Measurements from ENCODE around the gene CBX8.

Gene CBX8

GRCh38 chr17:79748295-79749099, 48.4 kb downstream of the CBX8 start:
- no peak for DNase-seq

GRCh38 chr17:79747508-79748294, 49.2 kb downstream of the CBX8 start:
- peak; percentile 60 for DNase-seq

DNA sequence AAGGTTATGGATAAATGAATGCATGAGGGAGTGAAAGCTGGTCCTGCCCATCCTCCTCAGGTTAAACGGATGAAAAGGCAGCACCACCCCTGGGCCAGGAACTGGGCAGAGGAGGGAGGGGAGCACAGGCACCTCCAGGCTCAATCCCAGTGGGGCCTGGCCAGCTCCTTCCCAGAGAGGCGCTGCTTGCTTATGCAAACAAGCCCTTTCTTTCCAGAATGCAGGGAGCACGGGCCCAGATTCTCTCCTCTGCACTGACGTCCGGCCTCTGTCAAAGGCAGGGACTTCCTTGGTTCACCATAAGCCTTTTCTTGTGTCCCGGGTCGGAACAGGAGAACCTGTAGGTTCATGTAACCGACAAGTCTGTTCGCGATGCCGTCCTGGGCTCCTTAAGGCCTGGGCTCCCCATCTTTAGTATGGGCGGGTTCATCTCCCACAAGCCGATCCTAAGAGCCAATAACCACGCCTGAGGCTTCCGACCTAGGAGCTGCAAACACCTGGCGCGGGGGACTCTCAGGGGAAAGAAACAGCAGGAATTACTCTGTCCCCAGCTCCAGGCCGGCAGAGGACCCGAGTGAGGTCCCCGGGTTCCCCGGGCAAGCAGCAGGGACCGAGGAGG, 49.9 kb downstream of the CBX8 start:
- no peak for DNase-seq

DNA sequence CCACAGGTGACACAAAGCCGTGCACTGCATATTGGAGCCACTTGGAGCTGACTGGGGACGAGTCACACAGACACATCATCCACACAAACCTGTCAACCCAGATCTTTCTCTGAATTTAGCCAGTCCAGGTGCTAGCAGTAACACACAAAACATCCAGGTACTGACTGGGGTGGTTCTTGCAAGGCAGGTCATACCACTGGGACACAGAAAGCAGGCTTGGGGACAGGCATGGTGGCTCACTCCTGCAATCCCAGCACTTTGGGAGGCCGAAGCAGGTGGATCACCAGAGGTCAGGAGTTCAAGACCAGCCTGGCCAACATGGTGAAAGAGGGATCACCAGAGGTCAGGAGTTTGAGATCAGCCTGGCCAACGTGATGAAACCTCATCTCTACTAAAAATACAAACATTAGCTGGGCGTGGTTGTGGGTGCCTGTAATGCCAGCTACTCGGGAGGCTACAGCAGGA, 51.2 kb downstream of the CBX8 start:
- no peak for DNase-seq

- no peak for DNase-seq
These were observed 53.3 kb downstream of the CBX8 start for GRCh38 chr17:79743614-79744013.

DNA sequence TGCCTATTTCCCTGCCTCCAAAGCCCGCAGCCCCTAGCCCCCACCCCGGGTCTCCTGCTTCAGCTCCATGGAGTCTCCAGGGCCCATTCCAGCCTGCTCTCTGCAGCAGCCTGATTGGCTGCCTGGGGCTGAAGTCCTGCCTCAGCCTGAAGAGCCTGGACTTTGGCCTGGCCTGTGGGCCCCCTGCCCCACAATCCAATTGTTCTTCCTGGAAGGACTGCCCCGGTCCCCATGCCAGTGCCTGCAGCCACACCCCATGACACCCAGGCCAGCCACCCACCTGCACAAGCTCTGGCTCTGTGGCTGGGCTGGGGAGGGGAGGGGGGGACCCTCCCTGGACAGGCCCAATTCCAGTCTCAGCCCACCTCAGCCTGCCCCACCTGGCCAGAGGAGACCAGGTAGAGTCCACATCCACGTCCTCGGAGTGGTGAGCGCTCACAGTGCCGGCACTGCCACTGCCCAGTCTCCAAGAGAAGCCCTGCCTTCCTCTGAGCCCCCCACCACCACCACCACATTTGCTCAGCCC, 53.9 kb downstream of the CBX8 start:
- DNase-seq, result no peak

- DNase-seq, result no peak
These were observed 54.3 kb downstream of the CBX8 start for GRCh38 chr17:79742589-79742918.

Data from NCI-H69 (cell line).